ENCODE results near the gene PPM1K. TPM values are rescaled to one million over a fixed set of nuclear protein-coding genes. Genes with fewer than 3 reads are reported as not detected.

PPM1K gene
- total and polyA plus RNA-seq, 2 donors (not counting 3 experiments of a cell fraction or from before 2014, with no cell fraction given): 4.0 to 8.6 TPM

GRCh38 chr4:88217169-88217568 is 67.2 kb downstream of the PPM1K start:
- Histone ChIP-seq H3K9me3 (replicated peaks; ENCODE audit: control insufficient read depth, insufficient read depth, low read length) (no peaks in the 10 kb centered on the region), H3K79me2 (ENCODE audit: control insufficient read depth, insufficient read depth, low read length) (no peaks in the 10 kb centered on the region), H4K20me1 (replicated peaks; ENCODE audit: control insufficient read depth, extremely low read depth, insufficient read depth, low read length) (no peaks in the 10 kb centered on the region), H3K9ac (replicated peaks; ENCODE audit: extremely low read depth, insufficient read depth, low read length) (no peak overlapping the region), H3K27ac (ENCODE audit: insufficient read depth, low read depth, low read length) (no peak overlapping the region), H3K4me2 (ENCODE audit: insufficient read depth, low read length) (no peak overlapping the region), H3K36me3 (ENCODE audit: control insufficient read depth in 2 of 2, extremely low read depth in 1 of 2, insufficient read depth in 2 of 2, low read length in 2 of 2) (no peaks in the 10 kb centered on the region), H3K4me3 (replicated peaks in 1 of 3; ENCODE audit: insufficient read depth in 1 of 3, low read depth in 1 of 3, low read length in 3 of 3) (no peak overlapping the region), H3K27me3 (ENCODE audit: control insufficient read depth in 2 of 2, insufficient read depth in 2 of 2, low read length in 2 of 2) (no peaks in the 10 kb centered on the region), H3K4me1 (ENCODE audit: control insufficient read depth, extremely low read depth, insufficient read depth, low read length) (no peaks in the 10 kb centered on the region), H2AFZ (ENCODE audit: low read depth, low read length) (no peak overlapping the region), H3K9me1 (replicated peaks; ENCODE audit: control insufficient read depth, extremely low read depth, insufficient read depth, low read length) (no peaks in the 10 kb centered on the region)
- ChIA-PET POLR2A (interaction anchor here (0.6 kb wide), 1 partner anchor 289 kb away, joined by 3 read pairs; no protein-coding TSS in a partner anchor), CTCF (interaction anchor here (1.0 to 8.1 kb wide), 7 partner anchors 152 to 297 kb away, joined by 4 to 519 read pairs (median 5); partner anchors contain the start of gene HERC6)
- BruUV-seq (replicated peaks): no TSS peak
- TF ChIP-seq, protein P1, sequence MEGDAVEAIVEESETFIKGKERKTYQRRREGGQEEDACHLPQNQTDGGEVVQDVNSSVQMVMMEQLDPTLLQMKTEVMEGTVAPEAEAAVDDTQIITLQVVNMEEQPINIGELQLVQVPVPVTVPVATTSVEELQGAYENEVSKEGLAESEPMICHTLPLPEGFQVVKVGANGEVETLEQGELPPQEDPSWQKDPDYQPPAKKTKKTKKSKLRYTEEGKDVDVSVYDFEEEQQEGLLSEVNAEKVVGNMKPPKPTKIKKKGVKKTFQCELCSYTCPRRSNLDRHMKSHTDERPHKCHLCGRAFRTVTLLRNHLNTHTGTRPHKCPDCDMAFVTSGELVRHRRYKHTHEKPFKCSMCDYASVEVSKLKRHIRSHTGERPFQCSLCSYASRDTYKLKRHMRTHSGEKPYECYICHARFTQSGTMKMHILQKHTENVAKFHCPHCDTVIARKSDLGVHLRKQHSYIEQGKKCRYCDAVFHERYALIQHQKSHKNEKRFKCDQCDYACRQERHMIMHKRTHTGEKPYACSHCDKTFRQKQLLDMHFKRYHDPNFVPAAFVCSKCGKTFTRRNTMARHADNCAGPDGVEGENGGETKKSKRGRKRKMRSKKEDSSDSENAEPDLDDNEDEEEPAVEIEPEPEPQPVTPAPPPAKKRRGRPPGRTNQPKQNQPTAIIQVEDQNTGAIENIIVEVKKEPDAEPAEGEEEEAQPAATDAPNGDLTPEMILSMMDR (IDR thresholded peaks at IDR 0.05; ENCODE audit: extremely low read depth in 1 of 2, insufficient read depth in 1 of 2, low read depth in 1 of 2, low read length in 2 of 2): no peak
- TF ChIP-seq EZH2 (IDR thresholded peaks at IDR 0.05; ENCODE audit: borderline replicate concordance, low read depth, low read length, severe bottlenecking): no peak
- no peak for TF ChIP-seq GATA2 (IDR thresholded peaks at IDR 0.05; ENCODE audit: insufficient read depth, insufficient read length, low read depth, low read length)
- no peak for TF ChIP-seq FOS (IDR thresholded peaks at IDR 0.05; ENCODE audit: borderline replicate concordance, insufficient read depth, low read length)
- TF ChIP-seq MYC (IDR thresholded peaks at IDR 0.05; ENCODE audit: low read depth, low read length): no peak
- TF ChIP-seq POLR2A (IDR thresholded peaks at IDR 0.05; ENCODE audit: low read depth, low read length): no peak
- TF ChIP-seq POLR2AphosphoS5 (IDR thresholded peaks at IDR 0.05; ENCODE audit: insufficient read depth, low read depth, low read length): no peak
- no peak for TF ChIP-seq JUN (IDR thresholded peaks at IDR 0.05; ENCODE audit: borderline replicate concordance, insufficient read depth, insufficient read length, low read depth)
- TF ChIP-seq, protein P2, sequence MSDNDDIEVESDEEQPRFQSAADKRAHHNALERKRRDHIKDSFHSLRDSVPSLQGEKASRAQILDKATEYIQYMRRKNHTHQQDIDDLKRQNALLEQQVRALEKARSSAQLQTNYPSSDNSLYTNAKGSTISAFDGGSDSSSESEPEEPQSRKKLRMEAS (IDR thresholded peaks at IDR 0.05; ENCODE audit: insufficient read depth, insufficient read length): no peak
- dilution Hi-C loops (cut with MboI; ENCODE audit: extremely low pct_ligation_motif_present, low sequenced_read_pairs) (no loop called here), intact Hi-C loops (cut with micrococcal nuclease) (no loop called here)
- DNase-seq (ENCODE audit: low read depth, low spot score) (no peak), FAIRE-seq (no peak)
